Activated T-cell treated with anti-CD3 and anti-CD28 coated beads, Interleukin-2, amount 50 U/mL, for 72 hours (primary cell): ENCODE measurements around the gene SRSF7. TPM values are rescaled to one million over a fixed set of nuclear protein-coding genes. Genes with fewer than 3 reads are reported as not detected.

ENCODE experiments used
- ATAC-seq, 2 donors: fragments of 150-1000 bp; cut with Tn5 transposase; replicated peaks in 1 of 2; 2 replicates each; pipeline ENCODE4 v1.10.0; 2021; ENCODE audit warnings: moderate library complexity in 2 of 2, mild to moderate bottlenecking in 1 of 2
- DNase-seq, 2 donors: peaks; one replicate each; pipeline ENCODE4 v3.0.0; 2021 to 2022; ENCODE audit warnings: mixed read lengths in 1 of 2
- H3K27ac Mint-ChIP-seq: one replicate; pipeline ENCODE4 v1.8.0; 2022; ENCODE audit warnings: mild to moderate bottlenecking, moderate library complexity, mixed read lengths
- H3K27me3 Mint-ChIP-seq: one replicate; pipeline ENCODE4 v1.8.0; 2022; ENCODE audit warnings: low read depth, mixed read lengths
- H3K36me3 Mint-ChIP-seq, 2 donors: one replicate each; pipeline ENCODE4 v1.8.0; 2022; ENCODE audit warnings: mixed read lengths in 2 of 2, mild to moderate bottlenecking in 1 of 2; ENCODE audit not compliant: insufficient read depth in 2 of 2
- H3K4me1 Mint-ChIP-seq: one replicate; pipeline ENCODE4 v1.8.0; 2022; ENCODE audit warnings: low read depth, mixed read lengths
- H3K4me3 Mint-ChIP-seq, 2 donors: one replicate each; pipeline ENCODE4 v1.8.0; 2022; ENCODE audit warnings: mild to moderate bottlenecking in 2 of 2, mixed read lengths in 2 of 2, moderate library complexity in 2 of 2
- H3K9me3 Mint-ChIP-seq, 2 donors: one replicate each; pipeline ENCODE4 v1.8.0; 2022; ENCODE audit warnings: mixed read lengths in 2 of 2
- total RNA-seq, 2 donors: library from RNA; stranded (reverse); gene quantifications; one replicate each; pipeline ENCODE4 v1.2.3, GENCODE V29; 2022

SRSF7 gene
- total RNA-seq, 2 donors from 2014 or later, result 258 to 264 TPM

GRCh38 chr2:38702413-38702812 is 48.7 kb downstream of the SRSF7 start:
- no peaks in the 10 kb centered on the region for H3K27me3 Mint-ChIP-seq
- no peak for DNase-seq
- H3K27ac Mint-ChIP-seq, result peak overlapping the region; percentile 76
- peak overlapping the region; percentile 37 to 66 for H3K4me3 Mint-ChIP-seq
- ATAC-seq, result no peak
- peaks cover 61% of the 10 kb centered on the region for H3K4me1 Mint-ChIP-seq
- H3K9me3 Mint-ChIP-seq, result no peaks in the 10 kb centered on the region
- peaks cover 11 to 35% of the 10 kb centered on the region in 2 donors for H3K36me3 Mint-ChIP-seq

GRCh38 chr2:38701542-38701941 is 49.6 kb downstream of the SRSF7 start:
- DNase-seq (no peak), ATAC-seq (no peak)
- H3K27ac Mint-ChIP-seq, result peak overlapping the region; percentile 97
- peaks cover 10 to 33% of the 10 kb centered on the region in 2 donors for H3K36me3 Mint-ChIP-seq
- no peaks in the 10 kb centered on the region for H3K27me3 Mint-ChIP-seq
- H3K9me3 Mint-ChIP-seq, result no peaks in the 10 kb centered on the region
- peak overlapping the region; percentile 44 to 92 for H3K4me3 Mint-ChIP-seq
- H3K4me1 Mint-ChIP-seq, result peaks cover 61% of the 10 kb centered on the region

- peaks cover 13 to 36% of the 10 kb centered on the region in 2 donors for H3K36me3 Mint-ChIP-seq
- peak overlapping the region; percentile 44 to 92 for H3K4me3 Mint-ChIP-seq
- no peak for DNase-seq
- no peak for ATAC-seq
- H3K4me1 Mint-ChIP-seq, result peaks cover 61% of the 10 kb centered on the region
- peak overlapping the region; percentile 97 for H3K27ac Mint-ChIP-seq
- H3K9me3 Mint-ChIP-seq, result no peaks in the 10 kb centered on the region
- H3K27me3 Mint-ChIP-seq, result no peaks in the 10 kb centered on the region
Measured at GRCh38 chr2:38700881-38701458, 50.2 kb downstream of the SRSF7 start.

- DNase-seq (no peak), ATAC-seq (peak; percentile 55 to 56)
- H3K4me3 Mint-ChIP-seq, result peak overlapping the region; percentile 44 to 92
- no peaks in the 10 kb centered on the region for H3K27me3 Mint-ChIP-seq
- H3K27ac Mint-ChIP-seq, result peak overlapping the region; percentile 97
- H3K4me1 Mint-ChIP-seq, result peaks cover 58% of the 10 kb centered on the region
- H3K9me3 Mint-ChIP-seq, result no peaks in the 10 kb centered on the region
- H3K36me3 Mint-ChIP-seq, result peaks cover 10 to 40% of the 10 kb centered on the region in 2 donors
Measured at GRCh38 chr2:38700113-38700785, 50.9 kb downstream of the SRSF7 start.

- Mint-ChIP-seq H3K27ac (peak overlapping the region; percentile 57), H3K36me3 (peaks cover 11 to 42% of the 10 kb centered on the region in 2 donors), H3K9me3 (no peaks in the 10 kb centered on the region), H3K4me3 (no peak overlapping the region), H3K4me1 (peaks cover 58% of the 10 kb centered on the region), H3K27me3 (no peaks in the 10 kb centered on the region)
- DNase-seq, result no peak
- no peak for ATAC-seq
Measured at GRCh38 chr2:38698467-38699003, 52.6 kb downstream of the SRSF7 start.

GRCh38 chr2:38697116-38697840 is 53.9 kb downstream of the SRSF7 start:
- H3K4me3 Mint-ChIP-seq, result peak overlapping the region; percentile 9 to 44
- H3K9me3 Mint-ChIP-seq, result no peaks in the 10 kb centered on the region
- H3K36me3 Mint-ChIP-seq, result peaks cover 14 to 49% of the 10 kb centered on the region in 2 donors
- H3K27me3 Mint-ChIP-seq, result no peaks in the 10 kb centered on the region
- H3K4me1 Mint-ChIP-seq, result peaks cover 62% of the 10 kb centered on the region
- peak overlapping the region; percentile 91 for H3K27ac Mint-ChIP-seq
- DNase-seq (peak in 1 of 2 donors; percentile 14), ATAC-seq (peak; percentile 45 to 72)

Other genes with a start within 250 kb of the SRSF7 start
- gene HNRNPLL, start 148.4 kb downstream of the SRSF7 start, total RNA-seq, result 10 to 100 TPM; 63.7 to 80.7 TPM
- 100 to 1,000 TPM in 1 of 2 donors, 10 to 100 TPM in 1; 97.8 to 114 TPM for gene GALM, start 85.2 kb downstream of the SRSF7 start, total RNA-seq
- gene GEMIN6, start 26.8 kb upstream of the SRSF7 start, total RNA-seq, result 10 to 100 TPM in 1 of 2 donors, 1 to 10 TPM in 1; 9.9 to 14.3 TPM
- gene DHX57, start 124.6 kb upstream of the SRSF7 start, total RNA-seq, result 10 to 100 TPM; 10.0 to 21.7 TPM
- 1 to 10 TPM; 3.0 to 9.3 TPM for gene MORN2, start 124.6 kb upstream of the SRSF7 start, total RNA-seq
- gene ARHGEF33, start 138.5 kb upstream of the SRSF7 start, total RNA-seq, result under 1 TPM in 1 of 2 donors, not detected in 1; 0.58 TPM